ENCODE measurements around the gene MID2. TPM values are rescaled to one million over a fixed set of nuclear protein-coding genes. Genes with fewer than 3 reads are reported as not detected.

The MID2 gene
- total RNA-seq, 2 donors from 2014 or later: 4.8 to 10.8 TPM

DNA sequence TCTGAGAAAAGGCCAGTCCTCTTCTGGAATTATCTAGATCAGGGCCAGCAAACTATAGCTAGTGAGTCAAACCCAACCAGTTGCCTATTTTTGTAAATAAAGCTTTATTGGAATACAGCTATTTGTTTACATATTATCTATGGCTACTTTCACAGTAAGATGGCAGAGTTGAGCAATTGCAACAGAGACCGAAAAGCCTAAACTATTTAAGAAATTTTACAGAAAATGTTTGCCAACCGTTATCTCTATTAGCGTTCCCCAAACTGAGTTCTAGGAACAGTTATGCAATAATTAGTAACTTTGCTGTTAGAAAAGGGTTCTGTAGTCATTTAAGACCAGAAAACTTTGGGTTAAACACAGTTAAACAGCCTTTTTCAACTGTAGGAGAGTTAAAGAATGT, 146.0 kb downstream of the MID2 start:
- TF ChIP-seq, protein P1, sequence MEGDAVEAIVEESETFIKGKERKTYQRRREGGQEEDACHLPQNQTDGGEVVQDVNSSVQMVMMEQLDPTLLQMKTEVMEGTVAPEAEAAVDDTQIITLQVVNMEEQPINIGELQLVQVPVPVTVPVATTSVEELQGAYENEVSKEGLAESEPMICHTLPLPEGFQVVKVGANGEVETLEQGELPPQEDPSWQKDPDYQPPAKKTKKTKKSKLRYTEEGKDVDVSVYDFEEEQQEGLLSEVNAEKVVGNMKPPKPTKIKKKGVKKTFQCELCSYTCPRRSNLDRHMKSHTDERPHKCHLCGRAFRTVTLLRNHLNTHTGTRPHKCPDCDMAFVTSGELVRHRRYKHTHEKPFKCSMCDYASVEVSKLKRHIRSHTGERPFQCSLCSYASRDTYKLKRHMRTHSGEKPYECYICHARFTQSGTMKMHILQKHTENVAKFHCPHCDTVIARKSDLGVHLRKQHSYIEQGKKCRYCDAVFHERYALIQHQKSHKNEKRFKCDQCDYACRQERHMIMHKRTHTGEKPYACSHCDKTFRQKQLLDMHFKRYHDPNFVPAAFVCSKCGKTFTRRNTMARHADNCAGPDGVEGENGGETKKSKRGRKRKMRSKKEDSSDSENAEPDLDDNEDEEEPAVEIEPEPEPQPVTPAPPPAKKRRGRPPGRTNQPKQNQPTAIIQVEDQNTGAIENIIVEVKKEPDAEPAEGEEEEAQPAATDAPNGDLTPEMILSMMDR (IDR thresholded peaks at IDR 0.05): no peak
- Histone ChIP-seq H3K27ac (no peak overlapping the region), H3K9me3 (peaks cover 0 to 8% of the 10 kb centered on the region in 2 donors), H3K27me3 (no peaks in the 10 kb centered on the region), H3K4me3 (no peak overlapping the region), H3K36me3 (no peaks in the 10 kb centered on the region), H3K4me1 (no peaks in the 10 kb centered on the region)
- no peak for DNase-seq (ENCODE audit: low spot score)

Other genes with a start within 250 kb of the MID2 start
- 10 to 100 TPM; 19.0 to 23.8 TPM for gene PRPS1, start 197.4 kb upstream of the MID2 start, total RNA-seq
- gene TSC22D3, start 50.1 kb upstream of the MID2 start, total RNA-seq: 100 to 1,000 TPM; 184 to 193 TPM
- not detected for gene NCBP2L, start 48.1 kb upstream of the MID2 start, total RNA-seq
- gene TEX13B, start 156.5 kb downstream of the MID2 start, total RNA-seq: not detected
- gene VSIG1, start 219.2 kb downstream of the MID2 start, total RNA-seq: not detected